Transverse colon (tissue), 4 donors: Measurements from ENCODE around the gene IMMT. TPM values are rescaled to one million over a fixed set of nuclear protein-coding genes. Genes with fewer than 3 reads are reported as not detected.
A peak's percentile ranks its signal among the peaks of the same experiment; 100 is the strongest.

Experiments used
- DNase-seq: peaks from one replicate; pipeline ENCODE4 v3.0.0-alpha.2; 2019
- H3K27ac ChIP-seq, 4 donors: fragments of 200-600 bp; sonication (generic); 2 replicates each; pipeline ENCODE4 v1.5.1; 2016 to 2018; ENCODE audit warnings: inconsistent platforms in 4 of 4
- H3K27me3 ChIP-seq: fragments of 200-600 bp; sonication (generic); 2 replicates; pipeline ENCODE4 v1.5.1; 2017; ENCODE audit warnings: inconsistent platforms
- H3K36me3 ChIP-seq, 4 donors: fragments of 200-600 bp; sonication (generic); 2 replicates each; pipeline ENCODE4 v1.5.1; 2017 to 2019; ENCODE audit warnings: inconsistent platforms in 4 of 4
- H3K4me1 ChIP-seq, 4 donors: fragments of 200-600 bp; sonication (generic); 2 replicates each; pipeline ENCODE4 v1.5.1; 2017 to 2020; ENCODE audit warnings: inconsistent platforms in 4 of 4
- H3K4me3 ChIP-seq, 4 donors: fragments of 200-600 bp; sonication (generic); 1 replicate in 1 of 4; 2 replicates in 3 of 4; pipeline versions ENCODE4 v1.5.1 to v1.6.1; 2017 to 2019; ENCODE audit warnings: inconsistent platforms in 4 of 4
- H3K9me3 ChIP-seq, 2 donors: fragments of 200-600 bp; sonication (generic); 2 replicates each; pipeline ENCODE4 v1.5.1; 2017 to 2019; ENCODE audit warnings: inconsistent platforms in 2 of 2
- EP300 ChIP-seq: sonication (generic); formaldehyde crosslinking; IDR thresholded peaks from one replicate; pipeline ENCODE4 v1.6.1; 2017; ENCODE audit warnings: antibody characterized with exemption, low read depth
- POLR2A ChIP-seq: fragments of 450-650 bp; IDR thresholded peaks from one replicate; pipeline ENCODE4 v1.6.1; 2016; ENCODE audit warnings: antibody characterized with exemption, mild to moderate bottlenecking, moderate library complexity
- POLR2AphosphoS5 ChIP-seq, 3 donors: sonication (generic); formaldehyde crosslinking; IDR thresholded peaks; one replicate each; pipeline ENCODE4 v1.6.1; 2016; ENCODE audit warnings: antibody characterized with exemption in 3 of 3
- WGBS, 2 donors: methylation state at CpG; one replicate each; pipeline ENCODE4 v1.1.5; 2018; ENCODE audit warnings: low coverage in 1 of 2; 5-methylcytosine and 5-hydroxymethylcytosine counted together
- in situ Hi-C, 4 donors: fragments of 200-750 bp; cut with MboI; loops; one replicate each; pipeline versions ENCODE4 v1.15.0 to v1.15.1; 2017; ENCODE audit warnings: low sequenced_read_pairs in 3 of 4, low pct_ligation_motif_present in 1 of 4, low pct_unique_long_range_greater_than_20kb in 1 of 4
- intact Hi-C: fragments of 100-400 bp; cut with DNase I; formaldehyde crosslinking; loops from one replicate; pipeline ENCODE4 v1.15.1; 2023; ENCODE audit warnings: low total_unique reads
- total RNA-seq, 4 donors: library from RNA; depleted of rRNA; stranded (reverse); fragments of >200 nt; gene quantifications; one replicate each; pipeline ENCODE4 v1.1.0, GENCODE V29; 2016
- TF ChIP-seq, protein P1 (sequence below), 5 experiments: fragments of 200-600 bp in 3 of 5; fragments of 450-650 bp in 2 of 5; sonication (generic) in 3 of 5; IDR thresholded peaks; 1 replicate in 2 of 5; 2 replicates in 3 of 5; pipeline ENCODE4 v1.5.1; 2016 to 2017; ENCODE audit warnings: antibody characterized with exemption in 5 of 5, inconsistent platforms in 3 of 5, mild to moderate bottlenecking in 2 of 5, moderate library complexity in 1 of 5

The IMMT gene
- total RNA-seq, 4 donors from 2014 or later, result 44.4 to 149 (median 85.8) TPM

DNA sequence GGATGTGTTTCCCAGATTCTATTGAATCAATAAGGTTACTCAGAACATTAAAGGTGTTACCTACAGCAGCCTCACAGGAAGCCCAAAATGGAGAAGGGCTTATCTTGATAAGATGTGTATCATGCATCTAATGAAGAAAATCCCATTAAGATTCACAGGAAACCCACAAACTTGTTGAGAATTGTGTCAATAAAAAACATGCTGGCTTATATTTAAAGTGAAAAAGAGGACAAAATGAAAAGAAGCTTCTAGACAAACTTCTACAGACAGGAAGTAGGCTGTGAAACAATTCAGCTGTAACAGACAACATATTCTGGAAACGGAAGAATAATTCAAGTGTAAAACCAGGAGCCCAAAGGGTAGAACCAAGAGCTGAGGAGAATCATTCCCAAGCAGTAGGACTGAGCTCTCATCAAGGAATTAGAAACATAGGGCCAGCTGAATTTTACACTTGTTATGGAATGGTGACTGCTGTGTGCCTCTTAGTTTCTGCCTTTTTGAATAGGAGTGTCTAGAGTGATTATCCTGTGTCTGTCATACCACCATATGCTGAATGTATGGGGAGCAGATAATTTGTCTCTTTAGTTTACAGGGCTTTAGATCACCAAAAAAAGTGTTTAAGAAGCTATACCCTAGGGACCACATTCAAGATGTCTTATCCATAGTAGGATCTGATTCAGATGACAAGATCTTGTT lies 9.6 kb downstream of the IMMT start:
- H3K27me3 ChIP-seq, result no peaks in the 10 kb centered on the region
- H3K9me3 ChIP-seq, result no peaks in the 10 kb centered on the region
- in situ Hi-C loops, result no loop called here
- peaks cover 5 to 43% (median 10%) of the 10 kb centered on the region in 4 donors for H3K4me1 ChIP-seq
- H3K4me3 ChIP-seq, result no peak overlapping the region
- TF ChIP-seq, protein P1, sequence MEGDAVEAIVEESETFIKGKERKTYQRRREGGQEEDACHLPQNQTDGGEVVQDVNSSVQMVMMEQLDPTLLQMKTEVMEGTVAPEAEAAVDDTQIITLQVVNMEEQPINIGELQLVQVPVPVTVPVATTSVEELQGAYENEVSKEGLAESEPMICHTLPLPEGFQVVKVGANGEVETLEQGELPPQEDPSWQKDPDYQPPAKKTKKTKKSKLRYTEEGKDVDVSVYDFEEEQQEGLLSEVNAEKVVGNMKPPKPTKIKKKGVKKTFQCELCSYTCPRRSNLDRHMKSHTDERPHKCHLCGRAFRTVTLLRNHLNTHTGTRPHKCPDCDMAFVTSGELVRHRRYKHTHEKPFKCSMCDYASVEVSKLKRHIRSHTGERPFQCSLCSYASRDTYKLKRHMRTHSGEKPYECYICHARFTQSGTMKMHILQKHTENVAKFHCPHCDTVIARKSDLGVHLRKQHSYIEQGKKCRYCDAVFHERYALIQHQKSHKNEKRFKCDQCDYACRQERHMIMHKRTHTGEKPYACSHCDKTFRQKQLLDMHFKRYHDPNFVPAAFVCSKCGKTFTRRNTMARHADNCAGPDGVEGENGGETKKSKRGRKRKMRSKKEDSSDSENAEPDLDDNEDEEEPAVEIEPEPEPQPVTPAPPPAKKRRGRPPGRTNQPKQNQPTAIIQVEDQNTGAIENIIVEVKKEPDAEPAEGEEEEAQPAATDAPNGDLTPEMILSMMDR (IDR thresholded peaks at IDR 0.05), result no peak
- TF ChIP-seq POLR2A (no peak), EP300 (no peak), POLR2AphosphoS5 (IDR thresholded peaks at IDR 0.05) (no peak)
- H3K27ac ChIP-seq, result peak overlapping the region; percentile 1 to 24 (median 8)
- H3K36me3 ChIP-seq, result peaks cover 0 to 2% (median 0%) of the 10 kb centered on the region in 4 donors
- intact Hi-C loops, result no loop called here
- DNase-seq, result no peak
- WGBS, 2 donors, result 33 to 54% methylated on average over 1 of the region's 1 CpG

DNA sequence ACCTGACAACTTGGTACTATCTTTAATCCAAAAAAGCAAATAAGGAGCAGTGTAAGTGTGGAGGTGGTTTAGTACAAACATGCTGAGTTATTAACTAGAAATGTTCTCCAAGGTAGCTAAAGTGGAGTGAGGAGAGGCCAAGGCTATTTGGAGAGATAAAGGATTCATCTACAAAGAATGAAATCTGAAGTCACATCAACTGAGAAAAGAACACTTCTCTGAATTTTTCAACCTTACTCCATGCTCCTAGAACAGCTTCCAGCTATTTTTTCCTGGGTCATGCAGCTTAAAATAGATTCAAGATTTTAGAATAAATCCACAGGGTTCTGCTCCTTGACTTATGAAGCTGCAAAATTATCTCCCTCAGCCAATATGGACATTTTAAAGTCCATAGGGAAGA lies 18.7 kb downstream of the IMMT start:
- TF ChIP-seq, protein P1 (IDR thresholded peaks at IDR 0.05), result no peak
- TF ChIP-seq POLR2AphosphoS5 (IDR thresholded peaks at IDR 0.05), result no peak
- no peak for TF ChIP-seq POLR2A
- no peak for TF ChIP-seq EP300
- H3K4me1 ChIP-seq, result peaks cover 0 to 10% (median 0%) of the 10 kb centered on the region in 4 donors
- in situ Hi-C loops (no loop called here), intact Hi-C loops (no loop called here)
- H3K9me3 ChIP-seq, result no peaks in the 10 kb centered on the region
- H3K27ac ChIP-seq, result no peak overlapping the region
- no peak for DNase-seq
- no peak overlapping the region for H3K4me3 ChIP-seq
- H3K36me3 ChIP-seq, result peaks cover 0 to 41% (median 15%) of the 10 kb centered on the region in 4 donors
- H3K27me3 ChIP-seq, result no peaks in the 10 kb centered on the region

DNA sequence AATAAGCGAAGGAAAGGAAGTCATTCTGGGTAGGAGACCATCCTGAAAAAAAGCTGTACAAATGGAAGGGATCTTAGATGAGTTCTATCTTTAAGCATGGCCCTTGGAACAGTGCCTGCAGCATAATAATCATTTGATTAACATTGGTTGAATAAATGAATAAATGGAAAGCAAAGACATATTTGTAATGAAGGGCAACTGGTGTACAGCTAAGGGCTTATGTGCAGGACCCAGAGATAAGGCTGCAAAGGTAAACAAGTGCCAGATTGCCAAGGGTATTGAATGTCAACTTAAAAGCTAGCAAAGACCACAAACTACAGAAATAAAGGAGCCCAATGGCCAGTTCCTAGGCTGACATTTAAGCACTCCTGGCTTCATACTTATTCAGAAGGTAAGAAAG lies 19.4 kb downstream of the IMMT start:
- 95 to 100% methylated on average over 1 of the region's 1 CpG for WGBS, 2 donors
- Histone ChIP-seq H3K27me3 (no peaks in the 10 kb centered on the region), H3K4me3 (no peak overlapping the region), H3K4me1 (peaks cover 0 to 10% (median 0%) of the 10 kb centered on the region in 4 donors), H3K9me3 (no peaks in the 10 kb centered on the region), H3K27ac (no peak overlapping the region), H3K36me3 (peaks cover 0 to 48% (median 18%) of the 10 kb centered on the region in 4 donors)
- TF ChIP-seq, protein P1 (IDR thresholded peaks at IDR 0.05), result no peak
- TF ChIP-seq POLR2A (no peak), POLR2AphosphoS5 (IDR thresholded peaks at IDR 0.05) (no peak), EP300 (no peak)
- intact Hi-C loops (no loop called here), in situ Hi-C loops (no loop called here)
- no peak for DNase-seq

DNA sequence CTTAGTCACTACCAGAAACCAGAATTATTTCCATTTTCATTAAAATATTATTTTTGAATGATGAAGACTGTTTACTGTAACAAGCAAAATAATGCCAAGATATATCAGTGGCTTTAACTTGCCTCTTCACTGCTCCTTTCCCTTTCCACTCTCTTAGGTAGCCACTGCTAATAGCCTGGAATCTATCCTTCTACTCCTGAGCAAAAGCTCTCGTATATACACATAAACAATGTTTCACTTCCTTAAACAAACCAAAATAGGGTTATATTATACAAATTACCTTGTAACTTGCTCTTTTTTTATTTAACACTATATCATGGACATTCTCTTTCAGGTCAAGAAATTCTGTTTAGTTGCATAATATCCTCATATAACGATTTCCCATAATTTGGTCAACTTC lies 20.8 kb downstream of the IMMT start:
- WGBS, 2 donors, result 60 to 71% methylated on average over 2 of the region's 2 CpGs
- Histone ChIP-seq H3K36me3 (peaks cover 0 to 55% (median 23%) of the 10 kb centered on the region in 4 donors), H3K4me3 (no peak overlapping the region), H3K27me3 (no peaks in the 10 kb centered on the region), H3K4me1 (peaks cover 0 to 10% (median 0%) of the 10 kb centered on the region in 4 donors), H3K9me3 (no peaks in the 10 kb centered on the region), H3K27ac (no peak overlapping the region)
- no peak for DNase-seq
- TF ChIP-seq POLR2AphosphoS5 (IDR thresholded peaks at IDR 0.05), result no peak
- TF ChIP-seq EP300, result no peak
- in situ Hi-C loops (no loop called here), intact Hi-C loops (no loop called here)
